ENCODE measurements around the gene BNIP1.

The BNIP1 gene

GRCh38 chr5:173204185-173204979 is 60.1 kb downstream of the BNIP1 start:
- DNase-seq (ENCODE audit: low read depth), result peak; percentile 2
- no peak overlapping the region for H3K4me3 ChIP-seq (ENCODE audit: low read depth, low read length)

DNA sequence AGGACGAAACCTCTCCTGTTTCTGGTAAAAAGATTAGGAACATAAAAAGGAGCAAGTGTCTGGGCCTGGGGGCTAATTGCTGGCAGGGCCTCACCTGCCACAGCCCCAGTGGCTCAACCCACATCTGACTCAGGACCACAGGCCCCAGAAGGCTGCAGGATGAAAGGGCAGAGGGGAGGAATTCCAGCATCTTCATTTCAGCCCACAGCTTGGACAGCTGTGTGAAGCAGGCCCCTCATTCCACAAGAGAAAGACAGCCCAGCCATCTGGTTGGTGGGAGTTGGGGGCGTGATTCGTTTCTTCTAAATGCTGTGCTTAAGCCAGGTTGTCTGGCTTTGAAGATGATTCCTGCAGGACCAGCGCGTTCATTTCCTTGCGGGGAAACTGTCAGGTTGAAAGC is 61.6 kb downstream of the BNIP1 start:
- no peak overlapping the region for H3K4me3 ChIP-seq (ENCODE audit: low read depth, low read length)

GRCh38 chr5:173208296-173208695 is 64.0 kb downstream of the BNIP1 start:
- no peak for DNase-seq (ENCODE audit: low read depth)
- H3K4me3 ChIP-seq (ENCODE audit: low read depth, low read length), result no peak overlapping the region

More for the DNA sequence above, 61.6 kb downstream of the BNIP1 start:
- no peak for DNase-seq (ENCODE audit: low read depth)

DNA sequence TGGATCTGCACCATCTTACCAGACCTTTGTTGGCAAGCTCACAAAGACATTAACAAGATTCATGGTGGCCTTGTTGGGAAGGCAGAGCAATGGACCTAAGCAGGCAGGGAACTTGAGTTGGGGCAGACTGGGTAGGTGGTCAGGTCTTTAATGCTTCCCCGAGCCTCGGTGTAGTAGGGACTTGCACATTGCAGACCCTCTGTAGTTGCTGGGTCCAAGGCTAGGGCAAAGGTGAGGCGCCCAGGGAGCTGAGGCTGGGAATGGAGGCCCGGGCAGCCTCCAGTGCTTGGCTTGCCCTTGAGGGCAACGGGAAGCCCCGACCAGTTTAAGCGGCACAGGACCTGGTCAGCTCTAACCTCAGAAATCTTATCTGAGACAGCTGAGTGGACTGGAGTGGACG is 66.5 kb downstream of the BNIP1 start:
- DNase-seq (ENCODE audit: low read depth), result no peak
- no peak overlapping the region for H3K4me3 ChIP-seq (ENCODE audit: low read depth, low read length)

GRCh38 chr5:173211284-173211683 is 67.0 kb downstream of the BNIP1 start:
- no peak overlapping the region for H3K4me3 ChIP-seq (ENCODE audit: low read depth, low read length)
- no peak for DNase-seq (ENCODE audit: low read depth)

- no peak for DNase-seq (ENCODE audit: low read depth)
- no peak overlapping the region for H3K4me3 ChIP-seq (ENCODE audit: low read depth, low read length)
Measured at GRCh38 chr5:173213236-173213933, 69.1 kb downstream of the BNIP1 start.

All from skeletal muscle cell (primary cell).